ENCODE measurements around the gene SHB.

SHB gene

DNA sequence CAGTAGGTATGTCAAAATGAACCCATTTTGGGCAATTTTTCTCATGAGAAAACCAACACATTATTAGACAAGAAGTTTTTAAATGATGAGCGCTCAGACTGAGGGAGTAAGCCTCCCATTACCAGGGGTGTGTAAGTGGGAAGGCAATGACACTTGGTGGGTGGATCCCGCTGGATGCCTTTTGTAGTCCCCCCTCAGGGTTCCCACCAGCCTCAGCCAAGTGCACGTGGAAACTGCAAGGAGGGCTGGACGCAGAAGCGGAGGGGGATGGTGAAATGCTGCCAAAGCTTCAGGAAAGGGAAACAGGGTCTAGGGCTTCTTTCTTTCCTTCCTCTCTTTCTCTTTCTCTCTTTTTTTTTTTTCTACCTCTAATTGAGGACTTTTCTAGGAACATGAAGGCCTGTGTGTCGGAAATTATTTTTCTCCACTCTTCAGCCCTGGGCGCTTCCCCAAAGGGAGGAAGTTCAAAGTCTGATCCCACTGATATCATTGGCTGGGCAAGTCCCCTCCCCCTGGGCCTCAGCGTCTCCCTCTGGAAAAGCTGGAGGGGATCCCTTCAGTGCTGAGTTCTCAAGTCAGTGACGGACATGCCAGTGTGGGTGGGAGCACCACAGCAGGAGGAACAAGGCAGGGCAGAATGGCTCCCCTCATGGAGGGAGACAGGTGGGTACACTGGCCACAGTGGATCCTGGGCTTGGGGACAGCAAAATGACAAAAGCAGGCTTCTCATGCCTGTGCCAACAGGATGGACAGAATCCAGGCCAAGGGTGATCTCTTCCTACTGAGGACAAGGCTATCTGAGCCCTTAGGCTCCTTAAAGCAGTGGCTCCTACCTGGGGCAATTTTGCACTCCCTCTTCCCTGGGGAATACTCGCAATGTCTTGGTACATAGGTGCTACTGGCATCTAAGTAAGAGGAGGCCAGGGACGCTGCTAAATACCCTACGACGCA is 141.2 kb downstream of the SHB start:
- no peak for DNase-seq
- in situ Hi-C loops (cut with HindIII; ENCODE audit: low pct_ligation_motif_present, low sequenced_read_pairs) = no loop called here
- no peaks in the 10 kb centered on the region for H3K27me3 ChIP-seq (replicated peaks)
- H3K36me3 ChIP-seq (replicated peaks) = peaks cover 3% of the 10 kb centered on the region
- no peak overlapping the region for H3K27ac ChIP-seq
- H3K4me3 ChIP-seq (ENCODE audit: low read depth, low read length) = no peak overlapping the region
- TF ChIP-seq, protein P1, sequence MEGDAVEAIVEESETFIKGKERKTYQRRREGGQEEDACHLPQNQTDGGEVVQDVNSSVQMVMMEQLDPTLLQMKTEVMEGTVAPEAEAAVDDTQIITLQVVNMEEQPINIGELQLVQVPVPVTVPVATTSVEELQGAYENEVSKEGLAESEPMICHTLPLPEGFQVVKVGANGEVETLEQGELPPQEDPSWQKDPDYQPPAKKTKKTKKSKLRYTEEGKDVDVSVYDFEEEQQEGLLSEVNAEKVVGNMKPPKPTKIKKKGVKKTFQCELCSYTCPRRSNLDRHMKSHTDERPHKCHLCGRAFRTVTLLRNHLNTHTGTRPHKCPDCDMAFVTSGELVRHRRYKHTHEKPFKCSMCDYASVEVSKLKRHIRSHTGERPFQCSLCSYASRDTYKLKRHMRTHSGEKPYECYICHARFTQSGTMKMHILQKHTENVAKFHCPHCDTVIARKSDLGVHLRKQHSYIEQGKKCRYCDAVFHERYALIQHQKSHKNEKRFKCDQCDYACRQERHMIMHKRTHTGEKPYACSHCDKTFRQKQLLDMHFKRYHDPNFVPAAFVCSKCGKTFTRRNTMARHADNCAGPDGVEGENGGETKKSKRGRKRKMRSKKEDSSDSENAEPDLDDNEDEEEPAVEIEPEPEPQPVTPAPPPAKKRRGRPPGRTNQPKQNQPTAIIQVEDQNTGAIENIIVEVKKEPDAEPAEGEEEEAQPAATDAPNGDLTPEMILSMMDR (IDR thresholded peaks at IDR 0.05; ENCODE audit: low read depth, low read length, missing control alignments) = no peak

DNA sequence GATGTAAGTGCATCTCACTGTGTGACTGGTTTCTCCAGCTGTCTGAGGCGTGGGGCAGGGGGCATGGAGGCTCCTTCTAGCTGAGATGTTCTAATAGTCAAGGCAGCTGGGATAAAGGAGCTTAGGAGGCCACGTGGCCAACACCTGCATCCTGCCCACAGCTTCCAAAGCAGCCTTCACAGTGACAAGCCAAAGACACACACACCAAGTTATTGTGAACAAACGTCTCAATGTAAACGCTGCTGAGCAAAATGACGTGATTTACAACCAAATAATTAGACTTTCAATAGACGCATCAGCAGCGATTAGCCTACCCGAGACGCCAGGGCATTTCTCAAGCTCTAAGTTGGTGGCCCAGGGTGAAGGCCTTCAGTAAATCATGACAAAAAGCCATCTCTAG is 141.9 kb downstream of the SHB start:
- DNase-seq = no peak
- Histone ChIP-seq H3K27me3 (replicated peaks) (no peaks in the 10 kb centered on the region), H3K36me3 (replicated peaks) (peaks cover 3% of the 10 kb centered on the region), H3K4me3 (ENCODE audit: low read depth, low read length) (no peak overlapping the region), H3K27ac (no peak overlapping the region)
- TF ChIP-seq, protein P1 (IDR thresholded peaks at IDR 0.05; ENCODE audit: low read depth, low read length, missing control alignments) = no peak
- in situ Hi-C loops (cut with HindIII; ENCODE audit: low pct_ligation_motif_present, low sequenced_read_pairs) = no loop called here

DNA sequence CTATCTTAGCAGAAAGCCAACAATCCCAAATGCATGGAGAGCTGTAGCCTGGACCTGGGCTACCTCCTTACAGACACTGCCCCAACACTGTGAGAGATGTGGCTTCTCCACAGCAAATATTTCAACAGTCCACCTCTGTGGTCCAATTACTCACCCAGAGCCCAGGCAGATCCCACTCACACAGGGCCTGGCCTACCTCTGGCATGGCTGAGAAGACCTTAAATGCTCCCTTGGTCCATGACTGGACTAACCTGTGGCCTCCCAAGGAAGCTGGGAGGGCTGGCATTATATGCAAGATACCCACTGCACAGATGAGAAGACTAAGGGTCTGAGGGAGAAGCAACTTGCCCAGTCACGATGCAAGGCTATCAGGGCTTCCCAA is 142.3 kb downstream of the SHB start:
- TF ChIP-seq, protein P1 (IDR thresholded peaks at IDR 0.05; ENCODE audit: low read depth, low read length, missing control alignments) = no peak
- Histone ChIP-seq H3K4me3 (ENCODE audit: low read depth, low read length) (no peak overlapping the region), H3K27ac (no peak overlapping the region), H3K27me3 (replicated peaks) (no peaks in the 10 kb centered on the region), H3K36me3 (replicated peaks) (peaks cover 3% of the 10 kb centered on the region)
- DNase-seq = no peak
- in situ Hi-C loops (cut with HindIII; ENCODE audit: low pct_ligation_motif_present, low sequenced_read_pairs) = no loop called here

DNA sequence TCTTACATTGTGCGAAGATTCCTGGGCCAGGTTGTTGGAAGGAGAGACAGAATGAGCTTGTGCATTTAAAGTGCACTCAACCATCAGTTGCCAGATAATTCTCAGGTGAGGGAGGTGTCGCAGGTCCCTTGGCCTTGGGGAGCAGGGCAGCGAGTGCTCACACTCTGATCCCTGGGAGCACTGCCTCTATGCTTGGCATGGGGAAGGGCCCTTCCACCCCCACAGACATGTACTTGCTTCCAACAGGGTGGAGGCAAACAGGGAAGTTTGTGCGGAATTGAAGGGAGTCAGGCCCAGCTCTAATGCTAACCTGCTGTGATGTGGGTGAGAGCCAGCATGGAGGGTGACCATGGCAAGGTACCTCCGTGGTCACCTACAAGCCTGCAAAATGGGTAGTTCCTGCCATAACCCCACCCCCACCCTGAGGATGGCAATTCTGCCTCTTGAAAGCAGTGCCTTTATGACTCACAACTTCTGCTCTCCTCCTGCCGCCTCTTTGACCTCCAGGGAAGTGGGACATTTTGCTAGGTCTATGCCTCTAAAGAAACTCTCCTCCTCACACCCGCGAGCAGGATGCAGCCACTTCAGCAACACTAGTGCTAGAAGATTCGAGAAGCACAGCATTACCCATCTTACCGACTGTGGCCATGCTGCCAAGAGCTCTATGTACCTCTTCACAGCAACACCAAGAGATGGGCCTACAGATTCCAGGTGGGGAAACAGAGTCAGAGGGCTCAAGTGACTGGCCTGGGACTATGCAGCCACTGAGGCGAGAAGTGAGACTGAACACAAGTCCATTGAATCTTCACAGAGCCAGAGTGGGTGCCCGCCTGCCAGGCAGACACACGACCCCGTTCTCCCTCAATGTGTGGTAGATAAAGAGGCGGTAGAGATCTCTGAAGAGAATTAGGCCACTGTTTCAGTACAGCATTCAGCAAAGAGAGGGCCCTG is 143.0 kb downstream of the SHB start:
- TF ChIP-seq, protein P1 (IDR thresholded peaks at IDR 0.05; ENCODE audit: low read depth, low read length, missing control alignments) = no peak
- no peak for DNase-seq
- in situ Hi-C loops (cut with HindIII; ENCODE audit: low pct_ligation_motif_present, low sequenced_read_pairs) = no loop called here

DNA sequence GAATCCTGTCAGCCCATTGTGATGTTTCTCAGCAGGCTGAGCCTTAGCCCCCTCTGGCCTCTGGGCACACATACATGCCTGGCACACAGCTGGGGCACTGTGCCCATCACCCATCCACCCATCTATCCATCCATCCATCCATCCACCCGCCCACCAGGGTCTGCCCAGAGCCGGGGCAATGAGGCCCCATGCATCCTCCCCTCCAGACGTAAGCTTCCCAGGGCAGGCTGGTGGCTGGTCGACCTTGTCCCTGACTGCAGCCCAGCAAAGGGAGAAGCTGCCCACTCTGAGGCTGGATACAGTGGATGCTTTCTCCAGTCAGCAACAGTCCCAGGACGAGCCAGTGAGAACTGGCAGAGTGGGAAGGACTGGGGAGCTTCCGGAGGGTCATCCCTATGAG is 144.0 kb downstream of the SHB start:
- TF ChIP-seq, protein P1 (IDR thresholded peaks at IDR 0.05; ENCODE audit: low read depth, low read length, missing control alignments) = no peak
- H3K4me3 ChIP-seq (ENCODE audit: low read depth, low read length) = no peak overlapping the region
- peaks cover 9% of the 10 kb centered on the region for H3K36me3 ChIP-seq (replicated peaks)

More for the DNA sequence above, 143.0 kb downstream of the SHB start:
- H3K27me3 ChIP-seq (replicated peaks) = no peaks in the 10 kb centered on the region
- H3K27ac ChIP-seq = no peak overlapping the region
- H3K4me3 ChIP-seq (ENCODE audit: low read depth, low read length) = no peak overlapping the region
- H3K36me3 ChIP-seq (replicated peaks) = peaks cover 3% of the 10 kb centered on the region

More for the DNA sequence above, 144.0 kb downstream of the SHB start:
- no peaks in the 10 kb centered on the region for H3K27me3 ChIP-seq (replicated peaks)
- H3K27ac ChIP-seq = no peak overlapping the region
- no peak for DNase-seq
- in situ Hi-C loops (cut with HindIII; ENCODE audit: low pct_ligation_motif_present, low sequenced_read_pairs) = no loop called here
